Aorta (tissue), 5 donors: Measurements from ENCODE around the gene C6orf118. TPM values are rescaled to one million over a fixed set of nuclear protein-coding genes. Genes with fewer than 3 reads are reported as not detected.

ENCODE experiments used
- ATAC-seq: fragments of 200-7000 bp; cut with Tn5 transposase; one replicate; pipeline ENCODE4 v1.9.1; 2022; ENCODE audit warnings: moderate library complexity; ENCODE audit not compliant: low FRiP score
- DNase-seq, 2 donors: peaks; one replicate each; pipeline ENCODE4 v3.0.0-alpha.2; 2020
- H3K27ac ChIP-seq, 2 donors: one replicate each; pipeline ENCODE4 v1.5.1; 2013; ENCODE audit warnings: low read length in 2 of 2, mild to moderate bottlenecking in 2 of 2, moderate library complexity in 2 of 2, control low read depth in 1 of 2, inconsistent platforms in 1 of 2, low read depth in 1 of 2
- H3K27me3 ChIP-seq, 2 donors: one replicate each; pipeline ENCODE4 v1.6.1; 2013; ENCODE audit warnings: control low read depth in 1 of 2, low read length in 1 of 2, mild to moderate bottlenecking in 1 of 2, moderate library complexity in 1 of 2; ENCODE audit not compliant: insufficient read depth in 2 of 2, control insufficient read depth in 1 of 2
- H3K36me3 ChIP-seq, 2 donors: one replicate each; pipeline ENCODE4 v1.6.1; 2013; ENCODE audit warnings: control low read depth in 1 of 2, low read length in 1 of 2, mild to moderate bottlenecking in 1 of 2; ENCODE audit not compliant: insufficient read depth in 2 of 2, control insufficient read depth in 1 of 2
- H3K4me1 ChIP-seq, 2 donors: one replicate each; pipeline ENCODE4 v1.6.1; 2013; ENCODE audit warnings: low read length in 2 of 2, control low read depth in 1 of 2, mild to moderate bottlenecking in 1 of 2, moderate library complexity in 1 of 2; ENCODE audit not compliant: insufficient read depth in 2 of 2, control insufficient read depth in 1 of 2
- H3K4me3 ChIP-seq, 2 donors: one replicate each; pipeline ENCODE4 v1.5.1; 2013; ENCODE audit warnings: low read length in 2 of 2, control low read depth in 1 of 2, mild to moderate bottlenecking in 1 of 2
- H3K9me3 ChIP-seq: one replicate; pipeline ENCODE4 v1.6.1; 2013; ENCODE audit warnings: mild to moderate bottlenecking, low read length; ENCODE audit not compliant: control insufficient read depth
- WGBS, 2 donors: extraction: QIAGEN DNeasy Blood & Tissue Kit; methylation state at CpG; one replicate each; pipeline ENCODE4 v1.1.7; 2013; 5-methylcytosine and 5-hydroxymethylcytosine counted together
- intact Hi-C, 2 donors: fragments of 100-400 bp; cut with DNase I; formaldehyde crosslinking; loops; one replicate each; pipeline versions ENCODE4 v1.14.2 to v1.15.0; 2022
- long read RNA-seq, 2 donors: library from polyadenylated mRNA; unstranded; transcript quantifications; one replicate each; pipeline ENCODE4 v2.0.0, GENCODE V29; 2020 to 2021
- polyA plus RNA-seq, 2 donors: library from polyadenylated mRNA; stranded (reverse); fragments of 200-250 nt; gene quantifications; one replicate each; pipeline ENCODE4 v1.2.3, GENCODE V29; 2013
- total RNA-seq, 2 donors: library from RNA; stranded (reverse); fragmentation: NEBNext Ultra II Directional; extraction: Animal tissue kit (Norgen Biotek cat#: 25700); gene quantifications; one replicate each; pipeline ENCODE4 v1.2.1, GENCODE V29; 2021
- donor health status: healthy with polysubstance abuse.
- donor health status: Bipolar disorder and iron deficiency.
- donor health status: DM: no; HTN: no; CAD: no.
- donor health status: DM: no; HTN: no; CAD: no.
- donor health status: DM: yes; HTN: yes; CAD: no.

C6orf118 gene
- total RNA-seq (not detected), polyA plus RNA-seq (not detected)
- long read RNA-seq, donor 1, result 0 reads
- long read RNA-seq, donor 2, result 0 reads

GRCh38 chr6:165308926-165309731 is at the start of gene C6orf118:
C6orf118 (minus strand) TSS chr6:165309605; CDS start chr6:165309586, 19 bp downstream.
- H3K36me3 ChIP-seq, result no peaks in the 10 kb centered on the region
- ATAC-seq (peak; percentile 84), DNase-seq (peak in 1 of 2 donors; percentile 75)
- no peaks in the 10 kb centered on the region for H3K4me1 ChIP-seq
- no peaks in the 10 kb centered on the region for H3K27me3 ChIP-seq
- H3K9me3 ChIP-seq, result no peaks in the 10 kb centered on the region
- H3K4me3 ChIP-seq, result peak within 1 kb of the TSS in 1 of 2 donors; percentile 39
- WGBS, 2 donors, result 6% methylated on average over 35 of the region's 35 CpGs
- intact Hi-C loops, result no loop called here
- H3K27ac ChIP-seq, result no peak within 1 kb of the TSS

- intact Hi-C loops, result no loop called here
- ATAC-seq (no peak), DNase-seq (no peak)
- no peaks in the 10 kb centered on the region for H3K4me1 ChIP-seq
- H3K9me3 ChIP-seq, result no peaks in the 10 kb centered on the region
- no peak overlapping the region for H3K27ac ChIP-seq
- H3K27me3 ChIP-seq, result no peaks in the 10 kb centered on the region
- WGBS, 2 donors, result 82 to 83% methylated on average over 4 of the region's 4 CpGs
- no peak overlapping the region for H3K4me3 ChIP-seq
- H3K36me3 ChIP-seq, result no peaks in the 10 kb centered on the region
Observed at GRCh38 chr6:165345700-165346099, 36.3 kb upstream of the C6orf118 start.

GRCh38 chr6:165340532-165340931 is 31.1 kb upstream of the C6orf118 start:
- Histone ChIP-seq H3K9me3 (no peaks in the 10 kb centered on the region), H3K27ac (no peak overlapping the region), H3K27me3 (no peaks in the 10 kb centered on the region), H3K36me3 (no peaks in the 10 kb centered on the region), H3K4me1 (no peaks in the 10 kb centered on the region), H3K4me3 (no peak overlapping the region)
- 76 to 79% methylated on average over 5 of the region's 5 CpGs for WGBS, 2 donors
- DNase-seq (no peak), ATAC-seq (no peak)
- intact Hi-C loops, result no loop called here

DNA sequence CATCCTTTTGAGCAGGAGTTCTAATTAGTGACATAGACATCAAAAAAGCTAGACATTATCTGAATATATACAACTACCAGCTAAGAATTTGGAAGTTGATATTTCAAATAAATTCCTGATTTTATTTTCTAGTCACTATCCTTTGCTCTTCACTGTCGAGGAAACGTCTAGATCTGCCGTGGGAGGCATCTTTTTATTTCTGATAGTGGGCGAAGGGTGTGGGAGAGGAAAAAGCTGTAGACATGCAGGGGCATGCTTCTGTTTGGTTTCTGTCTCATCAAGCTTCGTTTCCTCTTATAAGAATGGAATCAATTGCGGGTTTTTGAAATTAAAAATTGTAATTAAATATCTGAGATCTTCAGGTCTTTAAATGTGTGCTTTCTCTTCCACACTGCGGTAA is 16.2 kb upstream of the C6orf118 start:
- Histone ChIP-seq H3K36me3 (no peaks in the 10 kb centered on the region), H3K27ac (no peak overlapping the region), H3K4me3 (no peak overlapping the region), H3K9me3 (peaks cover 6% of the 10 kb centered on the region), H3K27me3 (no peaks in the 10 kb centered on the region), H3K4me1 (no peaks in the 10 kb centered on the region)
- ATAC-seq (no peak), DNase-seq (no peak)
- WGBS, 2 donors, result 89% methylated on average over 7 of the region's 7 CpGs
- intact Hi-C loops, result no loop called here

DNA sequence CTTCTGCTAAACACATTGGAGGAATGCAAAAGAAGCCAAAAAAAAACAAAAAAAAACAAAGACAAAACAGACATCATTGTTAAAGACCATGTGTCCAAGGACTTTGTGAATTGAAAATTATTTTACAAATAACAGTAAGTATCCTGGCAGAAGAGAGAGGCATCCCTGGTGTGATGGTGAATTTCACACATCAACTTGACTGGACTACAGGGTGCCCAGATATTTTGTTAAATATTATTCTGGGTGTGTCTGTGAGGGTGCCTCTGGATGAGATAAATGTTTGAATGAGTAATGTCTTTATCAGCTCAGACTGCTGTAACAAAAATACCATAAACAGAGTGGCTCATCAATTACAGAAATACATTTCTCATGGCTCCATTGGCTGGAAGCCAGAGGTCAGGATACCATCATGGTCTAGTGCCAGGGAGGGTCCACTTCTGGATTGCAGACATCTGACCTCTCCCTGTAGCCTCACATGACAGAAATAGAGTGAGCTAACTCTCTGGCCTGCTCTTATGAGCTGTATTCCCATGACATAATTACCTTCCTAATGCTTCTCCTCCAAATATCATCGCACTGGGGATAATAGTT is 12.2 kb upstream of the C6orf118 start:
- Histone ChIP-seq H3K27ac (no peak overlapping the region), H3K36me3 (no peaks in the 10 kb centered on the region), H3K4me1 (no peaks in the 10 kb centered on the region), H3K9me3 (peaks cover 8% of the 10 kb centered on the region), H3K27me3 (no peaks in the 10 kb centered on the region), H3K4me3 (no peak overlapping the region)
- 90 to 97% methylated on average over 1 of the region's 1 CpG for WGBS, 2 donors
- no peak for DNase-seq
- intact Hi-C loops, result no loop called here
- no peak for ATAC-seq

GRCh38 chr6:165321150-165321549 is 11.7 kb upstream of the C6orf118 start:
- DNase-seq (no peak), ATAC-seq (no peak)
- WGBS, 2 donors, result 70 to 78% methylated on average over 3 of the region's 3 CpGs
- Histone ChIP-seq H3K27me3 (no peaks in the 10 kb centered on the region), H3K36me3 (no peaks in the 10 kb centered on the region), H3K9me3 (peaks cover 8% of the 10 kb centered on the region), H3K4me1 (no peaks in the 10 kb centered on the region), H3K27ac (no peak overlapping the region), H3K4me3 (no peak overlapping the region)
- intact Hi-C loops, result no loop called here

DNA sequence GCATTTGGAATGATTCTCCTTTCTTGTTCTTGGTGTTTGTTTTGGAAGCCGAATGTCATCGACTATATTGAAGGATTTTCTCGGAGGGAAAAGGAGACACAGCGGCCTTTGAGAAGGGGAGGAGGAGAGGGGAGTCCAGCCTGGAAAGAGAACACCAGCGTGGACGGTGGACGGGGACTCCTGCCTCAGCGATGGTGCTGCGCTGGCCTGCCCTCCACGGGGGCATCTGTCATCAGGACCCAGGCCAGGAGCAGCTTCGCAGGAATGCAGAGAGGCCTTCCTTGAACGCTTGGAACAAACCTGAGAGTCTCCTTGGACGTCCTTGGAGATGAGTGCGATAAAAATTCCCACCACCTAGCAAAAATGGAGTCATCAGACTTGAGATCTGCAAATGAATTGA is 8.3 kb upstream of the C6orf118 start:
- Histone ChIP-seq H3K4me1 (no peaks in the 10 kb centered on the region), H3K27ac (no peak overlapping the region), H3K9me3 (peaks cover 7% of the 10 kb centered on the region), H3K4me3 (no peak overlapping the region), H3K27me3 (no peaks in the 10 kb centered on the region), H3K36me3 (no peaks in the 10 kb centered on the region)
- no peak for ATAC-seq
- DNase-seq, result no peak
- intact Hi-C loops, result no loop called here
- WGBS, 2 donors, result 67 to 75% methylated on average over 11 to 14 of the region's 14 CpGs

DNA sequence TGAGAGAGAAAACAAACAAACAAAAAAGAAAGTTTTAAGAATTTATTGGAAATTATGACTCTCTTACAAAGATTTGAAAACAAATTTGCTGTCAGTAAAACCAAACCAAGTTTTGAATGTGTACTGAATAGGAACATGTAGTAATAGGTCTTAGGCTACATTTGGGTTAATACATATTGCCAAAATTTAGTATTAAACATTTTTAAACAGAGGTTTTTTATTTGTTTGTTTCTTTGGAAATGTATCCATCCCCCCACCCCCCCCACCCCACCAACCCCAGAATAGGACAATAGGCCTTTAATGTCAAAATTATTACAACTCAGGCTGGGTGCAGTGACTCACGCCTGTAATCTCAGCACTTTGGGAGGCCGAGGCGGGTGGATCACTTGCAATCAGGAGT is 2.5 kb downstream of the C6orf118 start:
- H3K9me3 ChIP-seq, result no peaks in the 10 kb centered on the region
- no peak for ATAC-seq
- 84 to 90% methylated on average over 3 of the region's 3 CpGs for WGBS, 2 donors
- DNase-seq, result no peak
- H3K4me3 ChIP-seq, result no peak overlapping the region
- no peaks in the 10 kb centered on the region for H3K4me1 ChIP-seq
- H3K27me3 ChIP-seq, result no peaks in the 10 kb centered on the region
- intact Hi-C loops, result no loop called here
- H3K36me3 ChIP-seq, result no peaks in the 10 kb centered on the region
- no peak overlapping the region for H3K27ac ChIP-seq
